Colonic mucosa (tissue), 4 donors: ENCODE results near the gene ARPP19. TPM values are rescaled to one million over a fixed set of nuclear protein-coding genes. Genes with fewer than 3 reads are reported as not detected.
A peak's percentile ranks its signal among the peaks of the same experiment; 100 is the strongest.
"Not testable (repeated sequence)": the region's sequence is repeated elsewhere in the genome, so short reads cannot be mapped to it uniquely, and the experiment has no call there.

Experiments used
- DNase-seq: peaks from one replicate; pipeline ENCODE4 v3.0.0-alpha.2; 2020
- H3K27ac ChIP-seq: fragments of 200-600 bp; one replicate; pipeline ENCODE4 v1.8.0; 2021
- H3K27me3 ChIP-seq: fragments of 200-600 bp; one replicate; pipeline ENCODE4 v1.8.0; 2021
- H3K36me3 ChIP-seq: fragments of 200-600 bp; one replicate; pipeline ENCODE4 v1.8.0; 2021
- H3K4me1 ChIP-seq: fragments of 200-600 bp; one replicate; pipeline ENCODE4 v1.8.0; 2021; ENCODE audit warnings: mild to moderate bottlenecking
- H3K4me3 ChIP-seq: fragments of 200-600 bp; one replicate; pipeline ENCODE4 v1.8.0; 2021
- H3K9ac ChIP-seq, 2 donors: one replicate each; pipeline ENCODE4 v1.7.0; 2013; ENCODE audit warnings: control low read depth in 2 of 2, low read depth in 2 of 2, low read length in 2 of 2
- H3K9me3 ChIP-seq: fragments of 200-600 bp; one replicate; pipeline ENCODE4 v1.8.0; 2021
- intact Hi-C: fragments of 100-400 bp; cut with DNase I; formaldehyde crosslinking; loops from one replicate; pipeline ENCODE4 v1.14.1; 2022
- total RNA-seq, 2 donors: library from RNA; stranded (reverse); fragmentation: NEBNext Ultra II Directional in 1 of 2; extraction: Animal tissue kit (Norgen Biotek cat#: 25700) in 1 of 2; gene quantifications; one replicate each; pipeline ENCODE4 v1.2.1, GENCODE V29; 2021
- TF ChIP-seq, protein P1 (sequence below): fragments of 200-600 bp; IDR thresholded peaks from one replicate; pipeline ENCODE4 v1.8.0; 2022; ENCODE audit warnings: antibody characterized with exemption, mild to moderate bottlenecking
- donor health status: healthy.
- donor health status: DM: no; HTN: no; CAD: no.
- donor health status: DM: no; HTN: no; CAD: no.

ARPP19 gene
- total RNA-seq, 2 donors from 2014 or later: 72.2 to 116 TPM

DNA sequence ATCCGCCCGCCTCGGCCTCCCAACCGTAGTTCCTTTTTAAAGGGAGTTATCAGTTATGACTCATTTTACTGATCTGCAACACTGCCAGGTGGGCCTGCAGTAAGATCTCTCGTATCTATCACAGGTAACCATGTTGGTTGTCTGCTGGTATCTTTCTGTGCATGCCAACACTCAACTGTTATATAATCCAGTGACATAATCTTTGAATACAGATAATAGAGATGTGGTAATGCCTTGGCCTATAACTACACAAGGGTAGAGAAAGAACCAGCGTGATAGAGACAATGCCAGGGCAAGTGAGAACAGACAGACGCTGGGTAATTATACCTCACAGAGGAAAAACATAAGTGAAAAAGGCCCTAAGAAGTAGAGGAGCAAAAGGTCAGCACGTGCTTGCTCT lies 11.0 kb upstream of the ARPP19 start:
- Histone ChIP-seq H3K9me3 (no peaks in the 10 kb centered on the region), H3K27me3 (no peaks in the 10 kb centered on the region), H3K36me3 (no peaks in the 10 kb centered on the region), H3K4me1 (no peaks in the 10 kb centered on the region), H3K4me3 (no peak overlapping the region), H3K9ac (no peak overlapping the region), H3K27ac (no peak overlapping the region)
- DNase-seq: no peak
- TF ChIP-seq, protein P1, sequence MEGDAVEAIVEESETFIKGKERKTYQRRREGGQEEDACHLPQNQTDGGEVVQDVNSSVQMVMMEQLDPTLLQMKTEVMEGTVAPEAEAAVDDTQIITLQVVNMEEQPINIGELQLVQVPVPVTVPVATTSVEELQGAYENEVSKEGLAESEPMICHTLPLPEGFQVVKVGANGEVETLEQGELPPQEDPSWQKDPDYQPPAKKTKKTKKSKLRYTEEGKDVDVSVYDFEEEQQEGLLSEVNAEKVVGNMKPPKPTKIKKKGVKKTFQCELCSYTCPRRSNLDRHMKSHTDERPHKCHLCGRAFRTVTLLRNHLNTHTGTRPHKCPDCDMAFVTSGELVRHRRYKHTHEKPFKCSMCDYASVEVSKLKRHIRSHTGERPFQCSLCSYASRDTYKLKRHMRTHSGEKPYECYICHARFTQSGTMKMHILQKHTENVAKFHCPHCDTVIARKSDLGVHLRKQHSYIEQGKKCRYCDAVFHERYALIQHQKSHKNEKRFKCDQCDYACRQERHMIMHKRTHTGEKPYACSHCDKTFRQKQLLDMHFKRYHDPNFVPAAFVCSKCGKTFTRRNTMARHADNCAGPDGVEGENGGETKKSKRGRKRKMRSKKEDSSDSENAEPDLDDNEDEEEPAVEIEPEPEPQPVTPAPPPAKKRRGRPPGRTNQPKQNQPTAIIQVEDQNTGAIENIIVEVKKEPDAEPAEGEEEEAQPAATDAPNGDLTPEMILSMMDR: no peak
- intact Hi-C loops: no loop called here

DNA sequence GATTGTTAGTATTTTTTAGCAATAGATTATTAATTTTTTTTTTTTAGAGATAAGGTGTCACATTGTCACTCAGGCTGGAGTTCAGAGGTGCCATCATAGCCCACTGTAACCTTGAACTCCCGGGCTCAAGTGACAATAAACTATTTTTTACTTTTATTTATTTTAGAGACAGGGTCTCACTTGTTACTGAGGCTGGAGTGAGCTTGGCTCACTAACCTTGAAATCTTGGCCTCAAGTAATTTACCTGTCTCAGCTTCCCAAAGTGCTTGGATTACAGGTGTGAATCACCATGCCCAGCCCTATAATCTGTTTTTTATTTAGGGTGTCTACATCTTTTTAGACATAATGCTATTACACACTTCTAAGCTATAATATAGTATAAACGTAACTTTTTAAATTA lies 7.9 kb upstream of the ARPP19 start:
- Histone ChIP-seq H3K9ac (no peak overlapping the region), H3K4me3 (no peak overlapping the region), H3K27ac (no peak overlapping the region), H3K9me3 (no peaks in the 10 kb centered on the region), H3K4me1 (no peaks in the 10 kb centered on the region), H3K27me3 (no peaks in the 10 kb centered on the region), H3K36me3 (no peaks in the 10 kb centered on the region)
- intact Hi-C loops: no loop called here
- DNase-seq: no peak
- TF ChIP-seq, protein P1: no peak

DNA sequence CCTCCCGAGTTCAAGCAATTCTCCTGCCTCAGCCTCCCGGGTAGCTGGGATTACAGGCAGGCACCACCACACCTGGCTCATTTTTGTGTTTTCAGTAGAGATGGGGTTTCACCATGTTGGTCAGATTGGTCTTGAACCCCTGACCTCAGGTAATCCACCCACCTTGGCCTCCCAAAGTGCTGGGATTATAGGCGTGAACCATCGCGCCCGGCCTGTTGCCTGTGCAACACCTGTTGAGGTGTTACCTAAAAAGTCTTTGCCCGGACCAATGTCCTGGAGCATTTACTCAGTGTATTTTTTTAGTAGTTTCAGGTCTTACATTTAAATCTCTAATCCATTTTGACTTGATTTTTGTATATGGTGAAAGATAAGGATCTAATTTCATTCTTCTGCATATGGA lies 6.7 kb upstream of the ARPP19 start:
- H3K9ac ChIP-seq, H3K27me3 ChIP-seq, H3K27ac ChIP-seq, DNase-seq, intact Hi-C loops, H3K4me3 ChIP-seq, H3K36me3 ChIP-seq, H3K9me3 ChIP-seq, H3K4me1 ChIP-seq: not testable (repeated sequence)

DNA sequence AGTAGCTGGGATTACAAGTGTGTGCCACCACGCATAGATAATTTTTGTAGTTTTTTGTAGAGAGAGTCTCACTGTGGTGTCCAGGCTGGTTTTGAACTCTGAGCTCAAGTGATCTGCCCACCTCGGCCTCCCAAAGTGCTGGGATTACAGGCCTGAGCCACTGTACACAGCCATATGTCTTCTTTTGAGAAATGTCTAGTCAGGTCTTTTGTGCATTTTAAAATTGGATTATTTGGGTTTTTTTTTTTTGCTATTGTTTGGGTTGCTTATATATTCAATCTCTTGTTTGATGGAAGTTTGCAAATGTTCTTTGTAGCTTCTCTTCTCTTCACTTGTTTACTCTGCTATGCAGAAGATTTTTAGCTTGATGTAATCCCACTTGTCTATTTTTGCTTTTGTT lies 6.2 kb upstream of the ARPP19 start:
- Histone ChIP-seq H3K27ac (no peak overlapping the region), H3K4me3 (no peak overlapping the region), H3K9ac (no peak overlapping the region), H3K36me3 (no peaks in the 10 kb centered on the region), H3K27me3 (no peaks in the 10 kb centered on the region), H3K4me1 (no peaks in the 10 kb centered on the region), H3K9me3 (no peaks in the 10 kb centered on the region)
- TF ChIP-seq, protein P1: no peak
- DNase-seq: no peak
- intact Hi-C loops: no loop called here

DNA sequence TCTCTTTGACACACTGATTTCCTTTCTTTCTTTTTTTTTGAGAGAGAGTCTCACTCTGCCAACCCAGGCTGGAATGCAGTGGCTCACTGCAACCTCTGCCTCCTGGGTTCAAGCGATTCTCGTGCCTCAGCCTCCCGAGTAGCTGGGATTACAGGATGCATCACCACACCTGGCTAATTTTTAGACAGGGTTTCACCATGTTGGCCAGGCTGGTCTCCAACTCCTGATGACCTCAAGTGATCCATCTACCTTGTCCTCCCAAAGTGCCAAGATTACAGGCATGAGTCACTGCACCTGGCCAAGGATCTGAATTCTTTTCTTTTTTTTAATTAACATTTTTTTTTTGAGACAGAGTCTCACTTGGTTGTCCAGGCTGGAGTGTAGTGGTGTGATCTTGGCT lies 5.8 kb upstream of the ARPP19 start:
- H3K4me1 ChIP-seq, H3K27ac ChIP-seq, H3K9ac ChIP-seq, intact Hi-C loops, H3K4me3 ChIP-seq, H3K9me3 ChIP-seq, DNase-seq, H3K36me3 ChIP-seq, H3K27me3 ChIP-seq: not testable (repeated sequence)

DNA sequence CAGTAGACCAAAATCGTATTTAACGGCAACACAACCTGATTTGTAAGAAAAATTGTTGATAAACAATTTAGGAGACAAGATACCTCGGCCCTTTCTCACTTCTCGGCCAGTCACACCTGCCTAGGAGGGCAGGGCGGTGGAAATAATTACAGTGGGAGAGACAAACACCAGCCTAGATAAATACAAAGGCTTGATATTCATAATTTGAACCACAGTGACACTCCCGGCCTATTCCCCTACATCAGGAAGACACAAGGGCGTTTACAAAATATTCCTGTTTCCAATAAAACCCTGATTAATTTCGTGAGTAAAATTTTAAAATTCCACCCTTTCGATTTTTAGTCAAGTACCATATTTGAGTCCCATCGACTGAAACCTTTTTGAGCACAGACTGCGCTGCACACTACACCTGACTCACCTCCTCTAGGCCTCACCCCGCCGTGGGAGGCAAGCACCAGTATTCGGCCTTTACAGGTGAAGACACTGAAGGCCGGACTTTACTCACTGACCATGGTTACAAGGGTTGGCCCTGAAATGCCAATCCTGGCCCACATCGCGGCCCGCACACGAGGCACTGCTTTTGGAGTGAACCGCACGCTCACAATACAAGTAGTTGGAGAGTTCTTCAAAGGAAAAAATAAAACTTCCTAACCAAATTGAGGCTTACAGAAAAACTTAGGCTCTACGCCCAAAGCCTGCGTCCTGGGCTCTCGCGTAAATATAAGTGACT lies 794 bp downstream of the ARPP19 start:
- intact Hi-C loops: no loop called here
- peak overlapping the region; percentile 51 for H3K4me3 ChIP-seq
- H3K27me3 ChIP-seq: no peaks in the 10 kb centered on the region
- H3K9me3 ChIP-seq: no peaks in the 10 kb centered on the region
- TF ChIP-seq, protein P1: no peak
- peak overlapping the region; percentile 91 to 97 for H3K9ac ChIP-seq
- H3K36me3 ChIP-seq: no peaks in the 10 kb centered on the region
- peak; percentile 67 for DNase-seq
- peak overlapping the region; percentile 83 for H3K27ac ChIP-seq
- H3K4me1 ChIP-seq: no peaks in the 10 kb centered on the region
